H1 (cell line): ENCODE data around the gene CAMTA2. TPM values are rescaled to one million over a fixed set of nuclear protein-coding genes. Genes with fewer than 3 reads are reported as not detected.

Source experiments
- CTCF ChIA-PET: fragments of 300-600 bp; sonication (Branson Sonifier 250); formaldehyde crosslinking; loops from one replicate; lab custom pipeline; 2021; ENCODE audit not compliant: partially characterized antibody; lab: Charles Lee
- POLR2A ChIA-PET: fragments of 300-600 bp; sonication (Branson Sonifier 250); formaldehyde crosslinking; loops from one replicate; lab custom pipeline; 2021; ENCODE audit warnings: inconsistent platforms; ENCODE audit not compliant: partially characterized antibody; lab: Charles Lee
- DNase-seq, 2 experiments: peaks; one replicate each; pipeline versions ENCODE4 v3.0.0 to v3.0.0-alpha.2; 2010 to 2022; ENCODE audit warnings: low spot score in 2 of 2, low read depth in 1 of 2, mixed read lengths in 1 of 2
- FAIRE-seq: peaks from 2 replicates; lab custom pipeline; 2011; peaks lifted over from hg19 to GRCh38; lab: Jason Lieb, UNC
- H2AFZ ChIP-seq: 2 replicates; pipeline ENCODE4 v1.8.1; 2012; ENCODE audit warnings: low read length, inconsistent platforms
- H2AK5ac ChIP-seq: 2 replicates; pipeline ENCODE4 v1.6.1; 2013; ENCODE audit warnings: low read depth, low read length
- H2BK120ac ChIP-seq: replicated peaks from 2 replicates; pipeline ENCODE3; 2013; ENCODE audit warnings: low read depth, low read length, inconsistent platforms
- H2BK12ac ChIP-seq: 2 replicates; pipeline ENCODE4 v1.6.1; 2013; ENCODE audit warnings: low read depth, low read length
- H2BK15ac ChIP-seq: 2 replicates; pipeline ENCODE4 v1.6.1; 2013; ENCODE audit warnings: low read length
- H2BK20ac ChIP-seq: 2 replicates; pipeline ENCODE4 v1.6.1; 2013; ENCODE audit warnings: low read length
- H2BK5ac ChIP-seq: 2 replicates; pipeline ENCODE4 v1.6.1; 2013; ENCODE audit warnings: low read depth, low read length
- H3K14ac ChIP-seq: 2 replicates; pipeline ENCODE4 v1.6.1; 2013; ENCODE audit warnings: inconsistent platforms; ENCODE audit not compliant: insufficient read length
- H3K18ac ChIP-seq: 2 replicates; pipeline ENCODE4 v1.6.1; 2013; ENCODE audit warnings: low read length; ENCODE audit errors: extremely low read depth
- H3K23ac ChIP-seq: 2 replicates; pipeline ENCODE4 v1.6.1; 2013; ENCODE audit warnings: inconsistent platforms; ENCODE audit not compliant: insufficient read length
- H3K23me2 ChIP-seq: 2 replicates; pipeline ENCODE4 v1.6.1; 2013; ENCODE audit warnings: low read depth, low read length
- H3K27ac ChIP-seq: 2 replicates; pipeline ENCODE4 v1.6.1; 2011; ENCODE audit warnings: low read depth, low read length, inconsistent platforms
- H3K27me3 ChIP-seq, 4 experiments: replicated peaks in 1 of 4; 1 replicate in 1 of 4; 2 replicates in 3 of 4; pipeline versions ENCODE4 v1.6.1 to v1.8.1; 2011 to 2013; ENCODE audit warnings: low read length in 3 of 4, mild to moderate bottlenecking in 3 of 4, inconsistent platforms in 2 of 4, mixed read lengths in 2 of 4, moderate library complexity in 1 of 4; ENCODE audit not compliant: control insufficient read depth in 3 of 4, insufficient read depth in 3 of 4; ENCODE audit errors: extremely low read depth in 1 of 4
- H3K36me3 ChIP-seq, 4 experiments: 2 replicates each; pipeline versions ENCODE4 v1.6.1 to v1.8.1; 2011 to 2013; ENCODE audit warnings: mild to moderate bottlenecking in 4 of 4, low read length in 3 of 4, moderate library complexity in 2 of 4, control low read depth in 1 of 4, inconsistent platforms in 1 of 4; ENCODE audit not compliant: insufficient read depth in 4 of 4, control insufficient read depth in 2 of 4
- H3K4ac ChIP-seq: replicated peaks from 2 replicates; pipeline ENCODE3; 2013; ENCODE audit warnings: low read length, low read depth, mixed read lengths, inconsistent platforms; ENCODE audit not compliant: insufficient read length
- H3K4me1 ChIP-seq, 4 experiments: replicated peaks in 1 of 4; 1 replicate in 1 of 4; 2 replicates in 3 of 4; pipeline versions ENCODE4 v1.6.1 to v1.8.1; 2011 to 2013; ENCODE audit warnings: low read length in 3 of 4, inconsistent platforms in 2 of 4, mixed read lengths in 1 of 4; ENCODE audit not compliant: insufficient read depth in 4 of 4, control insufficient read depth in 3 of 4
- H3K4me2 ChIP-seq, 2 experiments: 2 replicates each; pipeline versions ENCODE4 v1.6.1 to v1.8.1; 2011 to 2013; ENCODE audit warnings: low read depth in 2 of 2, low read length in 2 of 2, control low read depth in 1 of 2, inconsistent platforms in 1 of 2, mild to moderate bottlenecking in 1 of 2; ENCODE audit not compliant: insufficient read depth in 1 of 2
- H3K4me3 ChIP-seq, 4 experiments: fragments of 200-600, 300-600 bp in 1 of 4; sonication (generic), shearing (Covaris generic), sonication (Bioruptor Twin) in 1 of 4; 2 replicates each; pipeline versions ENCODE4 v1.5.1 to v1.8.1; 2011 to 2016; ENCODE audit warnings: low read length in 4 of 4, low read depth in 3 of 4, control low read depth in 2 of 4, inconsistent platforms in 2 of 4, mild to moderate bottlenecking in 2 of 4, mixed read lengths in 1 of 4, moderate library complexity in 1 of 4; ENCODE audit not compliant: insufficient read depth in 2 of 4; ENCODE audit errors: extremely low read depth in 1 of 4
- H3K56ac ChIP-seq: replicated peaks from 2 replicates; pipeline ENCODE3; 2013; ENCODE audit warnings: low read depth, mild to moderate bottlenecking, mixed read lengths, low read length, inconsistent platforms; ENCODE audit not compliant: insufficient read length
- H3K79me1 ChIP-seq: 2 replicates; pipeline ENCODE4 v1.6.1; 2013; ENCODE audit warnings: low read depth, low read length, control low read depth
- H3K79me2 ChIP-seq, 2 experiments: 2 replicates each; pipeline versions ENCODE4 v1.6.1 to v1.8.1; 2012 to 2013; ENCODE audit warnings: low read length in 2 of 2, mild to moderate bottlenecking in 2 of 2, inconsistent platforms in 1 of 2; ENCODE audit not compliant: insufficient read depth in 2 of 2, control insufficient read depth in 1 of 2
- H3K9ac ChIP-seq, 4 experiments: replicated peaks in 1 of 4; 1 replicate in 1 of 4; 2 replicates in 3 of 4; pipeline versions ENCODE4 v1.6.1 to v1.8.1; 2011 to 2013; ENCODE audit warnings: low read depth in 3 of 4, low read length in 3 of 4, control low read depth in 2 of 4, mild to moderate bottlenecking in 2 of 4, moderate library complexity in 2 of 4, inconsistent platforms in 1 of 4; ENCODE audit errors: extremely low read depth in 1 of 4
- H3K9me3 ChIP-seq, 2 experiments: 2 replicates each; pipeline versions ENCODE4 v1.6.1 to v1.8.1; 2012 to 2013; ENCODE audit warnings: mild to moderate bottlenecking in 2 of 2, moderate library complexity in 2 of 2, control low read depth in 1 of 2, inconsistent platforms in 1 of 2, low read depth in 1 of 2, low read length in 1 of 2, mixed read lengths in 1 of 2; ENCODE audit not compliant: insufficient read depth in 2 of 2
- H4K20me1 ChIP-seq, 2 experiments: replicated peaks in 1 of 2; 2 replicates each; pipeline versions ENCODE3 to v1.8.1; 2011 to 2013; ENCODE audit warnings: inconsistent platforms in 2 of 2, low read length in 2 of 2, mild to moderate bottlenecking in 1 of 2; ENCODE audit not compliant: insufficient read depth in 2 of 2, control insufficient read depth in 1 of 2
- H4K5ac ChIP-seq: 2 replicates; pipeline ENCODE4 v1.6.1; 2013; ENCODE audit warnings: low read length, low read depth, mixed read lengths, inconsistent platforms; ENCODE audit not compliant: insufficient read length
- H4K8ac ChIP-seq: 2 replicates; pipeline ENCODE4 v1.8.0; 2013; ENCODE audit warnings: mild to moderate bottlenecking, moderate library complexity, low read length, inconsistent platforms; ENCODE audit not compliant: insufficient read depth; ENCODE audit errors: extremely low read depth
- H4K91ac ChIP-seq: replicated peaks from 2 replicates; pipeline ENCODE3; 2013; ENCODE audit warnings: low read length, mixed read lengths, inconsistent platforms; ENCODE audit not compliant: insufficient read length
- ASH2L ChIP-seq: fragments of 200-600, 300-600 bp; sonication (generic); IDR thresholded peaks from one replicate; pipeline ENCODE4 v1.7.1; 2017; ENCODE audit warnings: low read length
- ATF2 ChIP-seq: IDR thresholded peaks from 2 replicates; pipeline ENCODE4 v1.6.1; 2012; ENCODE audit warnings: low read length, inconsistent platforms
- CBX8 ChIP-seq: fragments of 300-800, 300-1000 bp; sonication (generic); IDR thresholded peaks from 2 replicates; pipeline ENCODE4 v1.7.1; 2016; ENCODE audit warnings: low read depth, low read length, borderline replicate concordance
- CEBPB ChIP-seq: IDR thresholded peaks from 2 replicates; pipeline ENCODE4 v1.6.1; 2012; ENCODE audit warnings: low read depth, low read length
- JUN ChIP-seq: IDR thresholded peaks from 2 replicates; pipeline ENCODE4 v1.6.1; 2011; ENCODE audit warnings: low read depth, mild to moderate bottlenecking, improper control_type of control experiment, low read length
- NRF1 ChIP-seq: IDR thresholded peaks from 2 replicates; pipeline ENCODE4 v1.6.1; 2011; ENCODE audit warnings: mild to moderate bottlenecking, low read depth, low read length, improper control_type of control experiment
- RFX5 ChIP-seq: IDR thresholded peaks from 2 replicates; pipeline ENCODE4 v1.6.1; 2011; ENCODE audit warnings: low read depth, low read length, improper control_type of control experiment, borderline replicate concordance
- RXRA ChIP-seq: IDR thresholded peaks from 2 replicates; pipeline ENCODE4 v1.6.1; 2011; ENCODE audit warnings: low read depth, mild to moderate bottlenecking, low read length, moderate library complexity; ENCODE audit not compliant: insufficient read depth
- SAP30 ChIP-seq: fragments of 300-600 bp; sonication (generic); IDR thresholded peaks from 2 replicates; pipeline ENCODE4 v1.7.1; 2012; ENCODE audit warnings: low read length, moderate library complexity, mild to moderate bottlenecking, inconsistent platforms; ENCODE audit not compliant: insufficient read depth, insufficient replicate concordance
- SIN3A ChIP-seq, 2 experiments: IDR thresholded peaks in 1 of 2; conservative IDR thresholded peaks in 1 of 2; 2 replicates each; pipeline ENCODE4 v1.6.1; 2011 to 2012; ENCODE audit warnings: low read length in 2 of 2, improper control_type of control experiment in 1 of 2, low read depth in 1 of 2, mild to moderate bottlenecking in 1 of 2
- SP4 ChIP-seq: IDR thresholded peaks from 2 replicates; pipeline ENCODE4 v1.6.1; 2012; ENCODE audit warnings: low read length, inconsistent platforms
- YY1 ChIP-seq: IDR thresholded peaks from 2 replicates; pipeline ENCODE4 v1.6.1; 2011; ENCODE audit warnings: low read depth, mild to moderate bottlenecking, low read length
- WGBS, 2 experiments: shearing (Covaris generic) in 1 of 2; methylation state at CpG; one replicate each; pipeline versions ENCODE4 v1.1.6 to v1.1.7; 2013 to 2015; ENCODE audit warnings: low lambda C conversion rate in 2 of 2, mixed read lengths in 2 of 2, inconsistent platforms in 1 of 2, low coverage in 1 of 2, missing lambda C conversion rate in 1 of 2; ENCODE audit not compliant: insufficient replicate concordance in 2 of 2, insufficient coverage in 1 of 2, insufficient read length in 1 of 2; ENCODE audit errors: extremely low coverage in 1 of 2, missing lambda C conversion rate in 1 of 2; 5-methylcytosine and 5-hydroxymethylcytosine counted together
- polyA plus RNA-seq, 7 experiments: library from polyadenylated mRNA; depleted of rRNA in 3 of 7; stranded (reverse) in 5 of 7; unstranded in 2 of 7; fragments of >200 nt in 5 of 7; fragments of 200-250 nt in 2 of 7; gene quantifications; 1 replicate in 5 of 7; 2 replicates in 1 of 7; 4 replicates in 1 of 7; pipeline versions ENCODE4 v1.2.1 to v1.2.3, GENCODE V29; 2011 to 2013; ENCODE audit warnings: missing spikeins in 2 of 7, mixed read lengths in 2 of 7
- total RNA-seq: library from RNA; stranded (reverse); fragmentation: NEBNext Ultra II Directional; extraction: Animal tissue kit (Norgen Biotek cat#: 25700); gene quantifications from 2 replicates; pipeline ENCODE4 v1.2.1, GENCODE V29; 2021

The CAMTA2 gene
- total and polyA plus RNA-seq, 2 of the 8 experiments (the other 6 are each of a cell fraction or from before 2014, with no cell fraction given) = 5.5 to 12.0 TPM

GRCh38 chr17:4931963-4932362 lies 55.5 kb downstream of the CAMTA2 start, which contains the start of gene GP1BA:
GP1BA (plus strand) TSS chr17:4932277; CDS start chr17:4932605, 328 bp downstream.
- Histone ChIP-seq H3K4me3 (no peak within 1 kb of the TSS), H3K23ac (no peak within 1 kb of the TSS), H4K8ac (no peak within 1 kb of the TSS), H3K4me2 (no peak within 1 kb of the TSS), H3K4me1 (peaks cover 0 to 3% (median 0%) of the 10 kb centered on the region in 4 experiments; a peak in 3 of 7 replicates), H3K27me3 (no peaks in the 10 kb centered on the region), H3K56ac (no peak within 1 kb of the TSS), H3K79me2 (no peaks in the 10 kb centered on the region), H3K4ac (no peak within 1 kb of the TSS), H3K27ac (no peak within 1 kb of the TSS), H3K9me3 (no peaks in the 10 kb centered on the region), H2BK20ac (no peak within 1 kb of the TSS), H2BK120ac (no peak within 1 kb of the TSS), H3K23me2 (no peaks in the 10 kb centered on the region), H4K20me1 (peaks cover 0 to 1% of the 10 kb centered on the region in 2 experiments), H3K14ac (no peak within 1 kb of the TSS), H2BK5ac (peak within 1 kb of the TSS; percentile 39; the same call in 1 of the 2 replicates), H2AK5ac (no peak within 1 kb of the TSS), H3K79me1 (no peaks in the 10 kb centered on the region; the same call in 1 of the 2 replicates), H3K9ac (no peak within 1 kb of the TSS), H2BK15ac (no peak within 1 kb of the TSS), H3K18ac (no peak within 1 kb of the TSS), H4K91ac (no peak within 1 kb of the TSS), H2BK12ac (no peak within 1 kb of the TSS), H3K36me3 (peaks cover 0 to 2% (median under 1%) of the 10 kb centered on the region in 4 experiments; a peak in 3 of 8 replicates), H4K5ac (no peak within 1 kb of the TSS), H2AFZ (no peak within 1 kb of the TSS)
- 90% methylated on average over 12 of the region's 14 CpGs; no CpG with 5 or more reads in 1 of the 2 experiments for WGBS, 2 experiments
- DNase-seq (no peak), FAIRE-seq (no peak)
- POLR2A ChIA-PET = interaction anchor here (0.5 to 6.5 kb wide), 12 partner anchors 6 to 128 kb away, joined by 3 to 60 read pairs (median 6); partner anchors contain the start of genes ENO3, PFN1, RNF167 and SLC25A11
- CTCF ChIA-PET = interaction anchor here (1.2 to 1.5 kb wide), 4 partner anchors 9 to 41 kb away, joined by 4 to 10 read pairs (median 4); no protein-coding TSS in a partner anchor
- no peak for TF ChIP-seq RXRA
- no peak for TF ChIP-seq SP4
- TF ChIP-seq YY1 = no peak
- TF ChIP-seq RFX5 = no peak
- no peak for TF ChIP-seq ATF2
- TF ChIP-seq NRF1 = no peak
- TF ChIP-seq CEBPB = no peak
- no peak for TF ChIP-seq JUN
- TF ChIP-seq SIN3A (conservative IDR thresholded peaks at IDR 0.05 in 1 of 2, IDR thresholded peaks at IDR 0.05 in 1 of 2; ENCODE audit: low read depth in 1 of 2, low read length in 2 of 2) = no peak
- TF ChIP-seq SAP30 = no peak
- no peak for TF ChIP-seq CBX8
- no peak for TF ChIP-seq ASH2L
